Tibial nerve (tissue), 3 donors: Measurements from ENCODE around the gene ROBO4.

Source experiments
- POLR2A ChIP-seq, 2 donors: fragments of 450-650 bp; IDR thresholded peaks; one replicate each; pipeline ENCODE4 v1.6.1; 2017; ENCODE audit warnings: antibody characterized with exemption in 2 of 2, mild to moderate bottlenecking in 2 of 2, moderate library complexity in 2 of 2
- TF ChIP-seq, protein P1 (sequence below), 5 experiments: fragments of 200-600 bp in 3 of 5; fragments of 450-650 bp in 2 of 5; sonication (generic) in 3 of 5; IDR thresholded peaks; one replicate each; pipeline ENCODE4 v1.5.1; 2016 to 2019; ENCODE audit warnings: antibody characterized with exemption in 5 of 5, mild to moderate bottlenecking in 3 of 5, moderate library complexity in 2 of 5

DNA sequence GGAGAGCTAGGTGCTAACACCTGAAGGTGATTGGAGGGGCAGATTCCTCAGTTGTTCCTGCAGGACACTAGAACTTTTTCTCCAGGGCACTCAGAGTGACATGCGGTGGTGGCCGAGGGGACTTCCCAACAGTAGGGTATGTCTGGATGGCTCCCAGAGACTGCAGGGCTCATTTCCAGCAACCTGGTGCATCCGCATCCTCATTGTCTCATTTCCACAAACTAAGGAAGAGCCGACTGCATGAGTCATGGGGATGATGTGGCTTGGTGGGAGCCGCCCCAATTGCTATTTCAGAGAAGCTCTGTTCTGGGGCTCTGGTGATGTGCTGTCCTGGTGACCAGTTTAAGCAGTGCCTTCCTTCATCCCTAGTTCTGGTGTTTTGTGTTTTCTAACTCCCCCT, 2.8 kb upstream of the ROBO4 start:
- no peak for TF ChIP-seq POLR2A (IDR thresholded peaks at IDR 0.05)
- TF ChIP-seq, protein P1, sequence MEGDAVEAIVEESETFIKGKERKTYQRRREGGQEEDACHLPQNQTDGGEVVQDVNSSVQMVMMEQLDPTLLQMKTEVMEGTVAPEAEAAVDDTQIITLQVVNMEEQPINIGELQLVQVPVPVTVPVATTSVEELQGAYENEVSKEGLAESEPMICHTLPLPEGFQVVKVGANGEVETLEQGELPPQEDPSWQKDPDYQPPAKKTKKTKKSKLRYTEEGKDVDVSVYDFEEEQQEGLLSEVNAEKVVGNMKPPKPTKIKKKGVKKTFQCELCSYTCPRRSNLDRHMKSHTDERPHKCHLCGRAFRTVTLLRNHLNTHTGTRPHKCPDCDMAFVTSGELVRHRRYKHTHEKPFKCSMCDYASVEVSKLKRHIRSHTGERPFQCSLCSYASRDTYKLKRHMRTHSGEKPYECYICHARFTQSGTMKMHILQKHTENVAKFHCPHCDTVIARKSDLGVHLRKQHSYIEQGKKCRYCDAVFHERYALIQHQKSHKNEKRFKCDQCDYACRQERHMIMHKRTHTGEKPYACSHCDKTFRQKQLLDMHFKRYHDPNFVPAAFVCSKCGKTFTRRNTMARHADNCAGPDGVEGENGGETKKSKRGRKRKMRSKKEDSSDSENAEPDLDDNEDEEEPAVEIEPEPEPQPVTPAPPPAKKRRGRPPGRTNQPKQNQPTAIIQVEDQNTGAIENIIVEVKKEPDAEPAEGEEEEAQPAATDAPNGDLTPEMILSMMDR (IDR thresholded peaks at IDR 0.05), result no peak
